Activated CD8-positive, alpha-beta memory T cell treated with anti-CD3 and anti-CD28 coated beads, Interleukin-2, amount 10 ng/mL, durations not matched to agents 7 days and 5 days (primary cell): Measurements from ENCODE around the gene DIO3. TPM values are rescaled to one million over a fixed set of nuclear protein-coding genes. Genes with fewer than 3 reads are reported as not detected.
A peak's percentile ranks its signal among the peaks of the same experiment; 100 is the strongest.

Source experiments
- ATAC-seq: fragments of 150-1000 bp; cut with Tn5 transposase; one replicate; pipeline ENCODE4 v1.10.0; 2021; ENCODE audit warnings: moderate library complexity
- CTCF ChIA-PET: fragments of 350-600 bp; sonication (Branson Sonifier 250); formaldehyde crosslinking; loops from one replicate; lab custom pipeline; 2021; ENCODE audit warnings: antibody characterized with exemption; lab: Charles Lee
- DNase-seq: peaks from one replicate; pipeline ENCODE4 v3.0.0-alpha.2; 2020
- H3K27ac Mint-ChIP-seq: one replicate; pipeline ENCODE4 v1.8.0; 2021; ENCODE audit warnings: mild to moderate bottlenecking, mixed read lengths
- H3K27me3 Mint-ChIP-seq: one replicate; pipeline ENCODE4 v1.8.0; 2021; ENCODE audit warnings: mixed read lengths
- H3K36me3 Mint-ChIP-seq: one replicate; pipeline ENCODE4 v1.8.0; 2021; ENCODE audit warnings: mild to moderate bottlenecking, mixed read lengths
- H3K4me1 Mint-ChIP-seq: one replicate; pipeline ENCODE4 v1.8.0; 2021; ENCODE audit warnings: mixed read lengths
- H3K4me3 Mint-ChIP-seq: one replicate; pipeline ENCODE4 v1.8.0; 2021; ENCODE audit warnings: mild to moderate bottlenecking, moderate library complexity, mixed read lengths
- H3K9me3 Mint-ChIP-seq: one replicate; pipeline ENCODE4 v1.8.0; 2022; ENCODE audit warnings: low read depth, mixed read lengths
- total RNA-seq, 2 experiments: library from RNA; stranded (reverse); gene quantifications; one replicate each; pipeline ENCODE4 v1.2.3, GENCODE V29; 2021

DIO3 gene
- total RNA-seq, 2 experiments from 2014 or later = not detected

DNA sequence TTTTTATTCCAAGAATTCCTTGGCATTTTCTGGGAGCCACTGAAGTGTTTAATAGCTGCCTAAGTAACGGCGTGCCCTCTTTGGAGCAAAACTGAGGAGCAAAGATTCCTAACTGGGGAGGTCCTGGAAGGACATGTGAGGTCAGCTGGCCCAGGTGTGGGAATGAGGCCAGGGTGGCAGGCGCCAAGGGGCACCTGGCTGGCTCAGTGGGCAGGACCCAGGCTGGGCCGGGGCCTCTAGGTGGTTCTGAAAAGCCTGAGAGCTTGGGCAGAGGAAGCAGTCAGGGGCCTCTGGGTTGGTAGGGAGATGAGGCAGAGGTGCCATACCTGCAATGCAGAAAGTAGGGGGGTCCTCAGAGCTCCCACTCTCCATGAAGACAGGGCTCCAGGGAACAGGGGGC is 27.1 kb upstream of the DIO3 start:
- CTCF ChIA-PET = no interaction called here
- Mint-ChIP-seq H3K4me3 (no peak overlapping the region), H3K27me3 (peaks cover 2% of the 10 kb centered on the region), H3K27ac (no peak overlapping the region), H3K4me1 (peaks cover 18% of the 10 kb centered on the region), H3K9me3 (no peaks in the 10 kb centered on the region), H3K36me3 (no peaks in the 10 kb centered on the region)
- no peak for ATAC-seq
- DNase-seq = no peak

DNA sequence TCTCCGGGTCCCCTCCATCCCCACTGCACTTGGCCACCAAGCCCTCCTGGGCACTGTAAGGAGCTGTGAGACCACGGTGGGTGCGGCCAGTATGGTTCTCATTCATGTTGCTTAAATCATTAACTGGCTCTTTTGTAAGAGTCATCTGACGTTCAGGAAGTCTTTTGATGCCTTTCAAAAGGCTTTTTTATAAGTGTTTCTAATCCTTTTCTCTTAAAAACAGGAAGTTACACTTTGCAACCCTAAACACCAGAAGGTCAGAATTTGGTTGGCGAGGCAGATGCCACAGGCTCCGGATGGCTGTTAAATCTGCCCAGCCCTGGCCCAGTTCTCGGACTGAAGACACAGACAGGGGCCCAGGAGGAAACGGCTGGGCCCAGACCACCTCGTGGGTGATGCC is 26.1 kb upstream of the DIO3 start:
- DNase-seq = no peak
- peak; percentile 38 for ATAC-seq
- H3K27me3 Mint-ChIP-seq = peaks cover 5% of the 10 kb centered on the region
- H3K4me3 Mint-ChIP-seq = no peak overlapping the region
- CTCF ChIA-PET = no interaction called here
- H3K27ac Mint-ChIP-seq = peak overlapping the region; percentile 11
- H3K9me3 Mint-ChIP-seq = no peaks in the 10 kb centered on the region
- H3K4me1 Mint-ChIP-seq = peaks cover 18% of the 10 kb centered on the region
- no peaks in the 10 kb centered on the region for H3K36me3 Mint-ChIP-seq

DNA sequence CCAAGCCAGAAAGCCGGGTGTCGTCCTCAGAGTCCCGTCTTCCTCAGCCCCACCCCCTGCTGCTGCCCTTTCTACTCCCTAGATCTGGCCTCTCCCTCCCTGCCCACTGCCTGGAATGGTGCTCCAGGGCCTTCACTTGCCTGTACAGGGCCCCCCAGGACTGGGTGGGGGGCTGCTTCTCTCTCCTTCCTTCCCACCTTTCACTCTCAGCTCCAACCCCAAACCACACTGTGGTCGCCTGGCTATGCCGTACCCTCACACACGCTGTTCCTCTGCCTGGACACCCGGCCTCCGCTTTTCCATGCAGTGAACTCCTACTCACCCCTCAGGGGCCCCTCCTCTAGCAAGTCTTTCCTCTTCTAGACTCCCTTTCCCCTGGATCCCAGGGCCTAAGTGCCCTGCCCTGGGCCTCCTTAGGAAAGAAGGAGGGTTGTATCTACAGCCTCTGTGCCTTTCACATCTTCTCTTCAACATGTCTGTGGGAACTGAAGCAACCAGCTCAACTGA is 25.5 kb upstream of the DIO3 start:
- peaks cover 18% of the 10 kb centered on the region for H3K4me1 Mint-ChIP-seq
- peak overlapping the region; percentile 73 for H3K27ac Mint-ChIP-seq
- CTCF ChIA-PET = no interaction called here
- ATAC-seq (peak; percentile 37), DNase-seq (no peak)
- no peaks in the 10 kb centered on the region for H3K9me3 Mint-ChIP-seq
- peaks cover 5% of the 10 kb centered on the region for H3K27me3 Mint-ChIP-seq
- H3K4me3 Mint-ChIP-seq = no peak overlapping the region
- H3K36me3 Mint-ChIP-seq = no peaks in the 10 kb centered on the region

DNA sequence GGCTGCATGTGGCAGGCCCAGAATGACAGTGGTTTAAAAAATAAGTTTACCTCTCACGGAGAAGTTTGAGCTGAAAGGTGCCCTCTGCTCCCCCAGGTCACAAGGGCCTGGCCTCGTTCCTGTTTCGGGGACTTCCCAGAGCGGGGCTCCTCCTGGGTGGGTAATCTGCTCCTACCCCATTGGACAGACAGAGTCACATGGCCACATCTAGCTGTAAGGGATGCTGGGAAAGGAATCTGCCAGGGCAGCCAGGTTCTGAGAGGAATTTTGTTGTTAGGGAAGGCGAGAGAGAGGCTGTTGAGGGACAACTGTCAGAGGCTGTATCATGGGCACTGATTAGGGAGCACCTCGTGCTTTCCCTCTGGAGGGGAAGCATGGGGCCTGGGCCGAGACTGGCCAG is 24.0 kb upstream of the DIO3 start:
- H3K4me1 Mint-ChIP-seq = peaks cover 18% of the 10 kb centered on the region
- no peak overlapping the region for H3K4me3 Mint-ChIP-seq
- H3K27ac Mint-ChIP-seq = no peak overlapping the region
- no peak for ATAC-seq
- CTCF ChIA-PET = no interaction called here
- no peaks in the 10 kb centered on the region for H3K9me3 Mint-ChIP-seq
- DNase-seq = no peak
- H3K36me3 Mint-ChIP-seq = no peaks in the 10 kb centered on the region
- peaks cover 5% of the 10 kb centered on the region for H3K27me3 Mint-ChIP-seq

DNA sequence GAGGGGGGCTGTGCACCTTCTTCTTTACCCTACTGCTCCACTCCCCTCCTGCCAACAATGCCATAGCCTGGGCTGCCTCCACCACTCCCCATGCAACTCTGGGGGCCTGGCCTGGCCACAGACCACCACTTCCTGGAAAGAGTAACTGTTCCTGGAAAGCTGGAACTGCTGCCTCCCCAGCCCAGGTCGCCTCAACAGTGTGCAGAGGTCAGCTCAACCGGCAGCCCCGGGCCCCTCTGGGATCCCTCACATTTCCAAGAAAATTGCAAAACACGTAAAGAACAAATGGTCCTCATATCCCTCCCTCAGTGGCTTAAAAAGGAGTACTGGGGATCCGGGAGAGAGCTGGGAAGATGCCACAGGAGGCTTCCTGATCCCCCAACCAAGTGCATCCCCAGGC is 22.4 kb upstream of the DIO3 start:
- Mint-ChIP-seq H3K4me3 (no peak overlapping the region), H3K9me3 (peaks cover 4% of the 10 kb centered on the region), H3K4me1 (peaks cover 18% of the 10 kb centered on the region), H3K27me3 (peaks cover 5% of the 10 kb centered on the region), H3K36me3 (no peaks in the 10 kb centered on the region), H3K27ac (no peak overlapping the region)
- ATAC-seq (no peak), DNase-seq (no peak)
- CTCF ChIA-PET = no interaction called here

DNA sequence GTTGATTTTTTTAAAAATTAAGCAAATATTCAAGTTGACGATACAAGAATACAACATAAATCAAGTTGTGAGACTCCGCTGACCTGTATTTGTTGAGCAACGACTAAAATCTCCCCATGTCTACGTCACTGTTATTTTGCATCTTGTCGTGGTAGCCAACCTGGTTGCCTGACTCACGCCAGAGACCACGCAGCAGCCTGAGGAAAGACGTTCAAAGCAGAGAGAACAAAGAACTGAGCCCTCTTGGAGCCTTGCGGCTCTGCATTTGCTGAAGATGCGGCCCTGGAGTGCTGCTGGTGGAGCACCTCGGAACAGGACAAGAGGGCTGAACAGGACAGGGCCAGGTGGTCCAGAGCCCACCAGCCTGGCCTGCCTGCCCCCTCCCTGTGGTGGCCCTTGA is 21.4 kb upstream of the DIO3 start:
- peaks cover 5% of the 10 kb centered on the region for H3K27me3 Mint-ChIP-seq
- no peaks in the 10 kb centered on the region for H3K36me3 Mint-ChIP-seq
- peaks cover 6% of the 10 kb centered on the region for H3K9me3 Mint-ChIP-seq
- H3K4me1 Mint-ChIP-seq = peaks cover 16% of the 10 kb centered on the region
- no peak overlapping the region for H3K27ac Mint-ChIP-seq
- ATAC-seq = no peak
- H3K4me3 Mint-ChIP-seq = no peak overlapping the region
- DNase-seq = no peak
- CTCF ChIA-PET = no interaction called here

DNA sequence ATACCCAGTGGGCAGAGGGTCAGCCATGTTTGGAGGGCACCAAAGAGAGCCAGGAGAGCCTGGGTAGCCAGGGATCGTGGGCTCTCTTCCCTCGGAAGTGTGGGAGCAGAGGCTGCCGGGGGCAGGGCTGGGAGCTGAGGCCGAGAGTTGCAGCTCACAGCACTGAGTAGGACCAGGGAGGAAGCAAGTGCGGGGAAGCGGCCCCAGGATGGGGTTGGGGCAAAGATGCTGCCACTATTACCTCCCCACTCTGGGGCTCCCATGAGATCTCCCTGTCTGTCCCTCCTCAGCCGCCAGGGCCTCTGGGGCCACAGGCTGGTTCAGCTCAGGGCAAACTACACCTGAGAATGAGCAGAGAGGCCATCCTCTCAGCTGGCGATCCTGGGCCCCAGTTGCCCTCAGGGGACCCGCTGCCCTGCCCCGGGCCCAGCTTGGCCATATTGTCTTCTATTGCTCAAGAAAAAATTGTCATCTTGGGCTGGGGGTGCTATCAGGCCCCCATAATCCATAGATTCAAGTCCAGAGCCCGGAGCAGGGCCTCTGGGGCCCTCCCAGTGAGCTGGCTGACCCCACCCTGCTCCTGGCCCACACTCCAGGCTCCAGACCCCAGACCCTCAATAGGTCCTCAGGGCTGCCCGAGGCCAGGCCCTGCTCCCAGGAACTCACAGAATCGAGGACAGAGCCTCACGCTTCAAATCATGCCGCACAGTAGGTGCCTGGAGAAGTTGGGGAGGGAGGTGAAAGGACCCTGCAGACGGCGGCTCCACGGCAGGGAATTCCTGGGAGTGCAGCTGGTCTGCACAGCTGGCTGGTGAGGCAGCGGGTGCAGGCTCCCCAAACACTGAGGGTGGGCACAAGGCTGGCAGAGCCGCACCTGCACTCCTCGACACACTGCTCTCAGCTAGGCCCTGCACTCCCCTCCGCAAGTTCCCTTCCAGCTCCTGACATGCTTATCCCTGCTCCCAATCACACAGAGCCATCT is 20.5 kb upstream of the DIO3 start:
- Mint-ChIP-seq H3K27ac (no peak overlapping the region), H3K4me3 (no peak overlapping the region), H3K36me3 (no peaks in the 10 kb centered on the region), H3K27me3 (peaks cover 5% of the 10 kb centered on the region), H3K4me1 (peaks cover 9% of the 10 kb centered on the region), H3K9me3 (peaks cover 6% of the 10 kb centered on the region)
- ATAC-seq (no peak), DNase-seq (no peak)
- CTCF ChIA-PET = no interaction called here

DNA sequence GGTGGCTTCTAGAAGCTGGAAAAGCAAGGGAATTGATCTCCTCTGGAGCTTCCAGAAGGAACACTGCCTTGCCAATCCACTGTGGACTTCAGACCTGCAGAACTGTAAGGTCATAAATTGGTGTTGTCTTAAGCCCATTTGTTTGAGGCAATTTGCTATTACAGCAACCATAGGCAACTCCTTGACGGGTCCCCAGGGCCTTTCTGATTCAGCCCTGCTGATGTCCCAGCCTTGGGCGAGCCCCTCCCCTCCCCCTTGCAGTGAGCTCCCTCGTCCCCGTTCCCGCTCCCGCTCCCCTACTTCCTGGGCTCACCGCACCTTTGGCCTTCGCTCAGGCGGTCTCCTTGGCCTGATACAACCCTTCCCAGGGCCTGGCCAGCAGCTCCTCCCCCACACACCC is 18.9 kb upstream of the DIO3 start:
- CTCF ChIA-PET = no interaction called here
- H3K4me3 Mint-ChIP-seq = no peak overlapping the region
- H3K4me1 Mint-ChIP-seq = peaks cover 6% of the 10 kb centered on the region
- no peak for DNase-seq
- H3K36me3 Mint-ChIP-seq = no peaks in the 10 kb centered on the region
- peaks cover 3% of the 10 kb centered on the region for H3K27me3 Mint-ChIP-seq
- ATAC-seq = no peak
- no peak overlapping the region for H3K27ac Mint-ChIP-seq
- H3K9me3 Mint-ChIP-seq = peaks cover 6% of the 10 kb centered on the region

DNA sequence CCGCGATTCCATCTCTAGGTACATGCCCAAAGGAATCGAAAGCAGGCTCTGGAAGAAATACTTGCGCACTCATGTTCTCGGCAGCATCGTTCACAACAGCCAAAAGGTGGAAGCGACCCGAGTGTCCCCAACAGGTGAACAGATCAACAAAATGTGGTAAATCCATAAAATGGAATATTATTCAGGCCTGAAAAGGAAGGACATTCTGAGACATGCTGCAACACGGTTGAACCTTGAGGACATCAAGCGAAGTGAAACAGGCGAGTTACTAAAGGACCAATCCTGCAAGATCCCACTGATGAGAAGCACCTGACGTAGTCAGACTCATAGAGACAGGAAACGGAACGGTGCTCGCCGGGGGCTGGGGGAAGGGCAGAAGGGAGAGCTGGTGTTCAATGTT is 17.5 kb upstream of the DIO3 start:
- no peak for ATAC-seq
- peaks cover 6% of the 10 kb centered on the region for H3K9me3 Mint-ChIP-seq
- H3K27ac Mint-ChIP-seq = no peak overlapping the region
- no peak overlapping the region for H3K4me3 Mint-ChIP-seq
- peaks cover 2% of the 10 kb centered on the region for H3K4me1 Mint-ChIP-seq
- CTCF ChIA-PET = no interaction called here
- no peak for DNase-seq
- H3K27me3 Mint-ChIP-seq = peaks cover 3% of the 10 kb centered on the region
- H3K36me3 Mint-ChIP-seq = no peaks in the 10 kb centered on the region

DNA sequence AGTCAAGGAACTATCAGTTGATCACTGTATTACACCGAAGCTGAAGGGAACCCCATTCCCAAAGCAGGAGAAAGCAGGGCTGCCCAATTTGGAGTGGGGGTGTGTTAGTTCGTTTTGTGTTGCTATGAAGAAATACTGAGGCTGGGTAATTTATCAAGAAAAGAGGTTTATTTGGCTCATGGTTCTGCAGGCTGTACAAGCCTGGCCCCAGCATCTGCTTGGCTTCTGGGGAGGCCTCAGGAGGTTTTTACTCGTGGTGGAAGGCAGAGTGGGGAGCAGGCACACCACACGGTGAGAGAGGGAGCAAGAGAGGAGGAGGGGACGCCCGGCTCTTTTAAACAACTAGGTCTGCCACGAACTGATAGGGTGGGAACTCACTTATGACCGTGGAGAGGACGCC is 16.7 kb upstream of the DIO3 start:
- peaks cover 3% of the 10 kb centered on the region for H3K27me3 Mint-ChIP-seq
- H3K36me3 Mint-ChIP-seq = no peaks in the 10 kb centered on the region
- CTCF ChIA-PET = no interaction called here
- DNase-seq = no peak
- H3K4me3 Mint-ChIP-seq = no peak overlapping the region
- H3K9me3 Mint-ChIP-seq = peaks cover 6% of the 10 kb centered on the region
- no peak for ATAC-seq
- no peak overlapping the region for H3K27ac Mint-ChIP-seq
- H3K4me1 Mint-ChIP-seq = no peaks in the 10 kb centered on the region

DNA sequence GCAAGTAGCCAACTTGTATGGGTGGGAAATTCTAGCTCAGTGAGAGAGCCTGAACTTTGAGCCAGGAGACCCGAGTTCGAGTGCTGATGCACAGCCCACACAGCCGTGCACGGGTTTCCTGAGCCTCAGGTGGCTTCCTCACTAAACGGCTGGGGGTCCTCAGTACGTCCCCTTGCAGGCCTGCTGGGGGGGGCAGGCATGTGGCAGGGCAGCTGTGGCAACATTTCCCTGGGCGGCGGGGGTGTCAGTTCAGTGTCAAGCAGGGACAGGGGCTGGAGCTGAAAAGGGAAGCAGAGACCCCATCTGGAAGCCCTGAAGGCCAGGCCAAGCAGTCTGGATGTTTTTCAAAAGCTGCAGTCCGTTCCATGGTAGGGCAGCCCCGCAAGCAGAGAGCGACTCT is 14.6 kb upstream of the DIO3 start:
- ATAC-seq (no peak), DNase-seq (no peak)
- Mint-ChIP-seq H3K36me3 (no peaks in the 10 kb centered on the region), H3K27ac (no peak overlapping the region), H3K4me1 (no peaks in the 10 kb centered on the region), H3K9me3 (peaks cover 6% of the 10 kb centered on the region), H3K4me3 (no peak overlapping the region), H3K27me3 (no peaks in the 10 kb centered on the region)
- CTCF ChIA-PET = no interaction called here

DNA sequence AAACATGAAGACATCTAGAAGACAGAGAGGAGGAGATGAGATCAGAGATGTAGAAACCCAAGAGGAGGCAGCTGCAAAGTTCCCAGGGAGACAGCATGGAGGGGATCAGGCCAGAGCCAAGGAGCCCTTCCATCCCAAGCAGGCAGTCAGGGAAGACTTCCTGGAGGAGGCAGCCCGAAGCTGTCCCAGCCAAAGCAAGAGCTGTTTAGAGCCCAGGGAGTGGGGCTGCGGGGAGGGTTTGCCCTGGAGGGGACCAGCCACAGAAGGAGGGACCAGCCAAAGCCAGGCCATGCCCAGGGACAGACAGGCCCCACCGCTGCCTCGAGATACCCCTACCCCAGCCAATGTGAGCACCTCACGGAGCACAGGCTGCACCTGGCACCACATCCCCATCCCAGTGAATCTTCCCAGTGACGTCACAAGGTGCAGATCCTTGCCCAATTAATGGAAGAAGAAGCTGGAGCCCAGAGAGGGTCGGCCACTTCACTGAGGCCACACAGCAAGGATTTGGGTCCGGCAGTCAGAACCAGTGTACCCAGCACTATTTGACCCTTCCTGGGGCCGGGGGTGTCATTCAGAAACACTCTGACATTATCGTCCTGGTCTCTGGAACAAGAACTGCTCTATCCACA is 14.1 kb upstream of the DIO3 start:
- DNase-seq (no peak), ATAC-seq (no peak)
- Mint-ChIP-seq H3K27me3 (no peaks in the 10 kb centered on the region), H3K9me3 (peaks cover 6% of the 10 kb centered on the region), H3K4me3 (no peak overlapping the region), H3K27ac (no peak overlapping the region), H3K36me3 (no peaks in the 10 kb centered on the region), H3K4me1 (no peaks in the 10 kb centered on the region)
- CTCF ChIA-PET = no interaction called here

DNA sequence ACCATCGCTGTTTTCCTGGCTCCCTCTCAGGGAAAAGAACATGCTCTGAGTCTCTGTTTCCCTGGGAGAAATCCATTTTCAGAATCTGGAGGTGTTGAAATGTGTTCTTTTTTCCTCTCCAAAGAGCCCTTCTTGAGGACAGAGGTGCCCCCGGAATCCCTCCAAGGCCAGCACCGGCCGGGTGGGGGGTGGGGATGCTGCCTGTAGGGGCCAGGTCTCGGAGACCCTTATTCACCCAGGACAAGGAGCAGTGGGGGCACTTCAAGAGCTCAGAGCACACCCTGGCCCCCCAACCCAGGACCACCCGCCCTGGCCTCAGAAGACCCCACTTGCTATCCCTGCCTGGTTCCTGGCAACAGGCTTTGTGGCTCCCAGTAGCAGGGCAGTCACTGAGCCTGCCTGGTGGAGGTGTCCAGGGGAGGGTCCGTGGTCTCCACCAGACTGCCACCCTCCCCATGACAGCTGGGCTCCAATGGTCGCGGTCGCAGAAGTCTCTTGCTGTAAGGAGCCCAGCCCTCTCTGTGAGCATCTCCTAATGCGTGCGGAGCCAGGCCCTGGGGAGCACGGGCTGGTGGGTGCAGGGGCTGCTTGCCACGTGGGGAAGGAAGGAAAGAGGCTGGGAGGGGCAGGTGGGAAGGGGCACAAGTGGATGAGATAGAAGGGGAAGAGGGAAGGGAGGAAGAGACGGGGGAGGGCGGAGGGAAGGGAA is 13.2 kb upstream of the DIO3 start:
- no peak overlapping the region for H3K4me3 Mint-ChIP-seq
- peaks cover 6% of the 10 kb centered on the region for H3K9me3 Mint-ChIP-seq
- H3K4me1 Mint-ChIP-seq = no peaks in the 10 kb centered on the region
- CTCF ChIA-PET = no interaction called here
- H3K27me3 Mint-ChIP-seq = no peaks in the 10 kb centered on the region
- H3K36me3 Mint-ChIP-seq = no peaks in the 10 kb centered on the region
- H3K27ac Mint-ChIP-seq = no peak overlapping the region
- DNase-seq = no peak
- no peak for ATAC-seq
